IPS-15b (cell line): ENCODE results near the gene POU3F3.
A peak's percentile ranks its signal among the peaks of the same experiment; 100 is the strongest.

Experiments used
- H3K27me3 ChIP-seq: one replicate; pipeline ENCODE4 v1.6.1; 2013; ENCODE audit warnings: low read length; ENCODE audit not compliant: control insufficient read depth, insufficient read depth
- H3K36me3 ChIP-seq: one replicate; pipeline ENCODE4 v1.6.1; 2013; ENCODE audit warnings: low read length; ENCODE audit not compliant: control insufficient read depth, insufficient read depth
- H3K4me1 ChIP-seq: one replicate; pipeline ENCODE4 v1.6.1; 2013; ENCODE audit warnings: mild to moderate bottlenecking, low read length; ENCODE audit not compliant: control insufficient read depth, insufficient read depth
- H3K4me3 ChIP-seq: one replicate; pipeline ENCODE4 v1.5.1; 2013; ENCODE audit warnings: low read depth, low read length
- H3K9ac ChIP-seq: one replicate; pipeline ENCODE4 v1.6.1; 2013; ENCODE audit warnings: low read depth, mild to moderate bottlenecking, low read length
- H3K9me3 ChIP-seq: one replicate; pipeline ENCODE4 v1.6.1; 2013; ENCODE audit warnings: mild to moderate bottlenecking, low read length; ENCODE audit not compliant: control insufficient read depth, insufficient read depth

POU3F3 gene

GRCh38 chr2:104836841-104837240, 17.1 kb upstream of the POU3F3 start:
- Histone ChIP-seq H3K27me3 (peaks cover 22% of the 10 kb centered on the region), H3K4me3 (no peak overlapping the region), H3K36me3 (no peaks in the 10 kb centered on the region), H3K9ac (no peak overlapping the region), H3K4me1 (peaks cover 3% of the 10 kb centered on the region), H3K9me3 (no peaks in the 10 kb centered on the region)

- Histone ChIP-seq H3K9me3 (no peaks in the 10 kb centered on the region), H3K27me3 (peaks cover 51% of the 10 kb centered on the region), H3K9ac (no peak overlapping the region), H3K36me3 (no peaks in the 10 kb centered on the region), H3K4me1 (peaks cover 12% of the 10 kb centered on the region), H3K4me3 (no peak overlapping the region)
Observed at GRCh38 chr2:104840156-104840555, 13.8 kb upstream of the POU3F3 start.

DNA sequence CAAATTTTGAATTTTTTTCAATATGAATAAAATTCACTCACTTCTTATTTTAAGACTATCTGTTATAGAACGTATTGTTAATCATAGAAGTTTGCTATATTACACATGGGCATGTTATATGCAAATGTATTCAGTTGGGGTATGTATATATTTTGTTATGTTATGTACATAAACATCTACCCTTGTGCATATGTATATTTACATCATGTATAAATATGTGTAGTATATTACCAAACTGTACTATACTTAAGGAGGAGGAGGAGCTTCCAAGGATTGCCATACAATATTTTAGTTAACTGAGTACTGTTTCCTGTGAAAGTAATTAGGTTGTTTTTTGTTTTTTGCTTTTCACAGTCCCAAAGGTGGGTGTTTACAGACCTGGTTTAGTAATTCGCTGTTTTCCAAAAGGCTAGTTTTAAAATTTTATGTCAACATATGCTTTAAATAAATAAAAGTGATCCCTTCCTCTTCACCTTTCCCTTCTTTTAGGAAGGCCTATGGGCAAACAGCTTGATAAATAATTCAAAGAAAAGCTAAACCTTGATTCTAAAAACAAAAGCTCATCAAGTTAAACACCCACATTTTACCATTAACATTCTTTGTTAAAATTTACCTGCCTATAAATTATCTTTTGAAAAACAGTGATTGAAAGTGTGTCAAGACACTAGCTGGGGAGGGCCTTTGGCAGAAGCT, 12.9 kb upstream of the POU3F3 start:
- Histone ChIP-seq H3K9me3 (no peaks in the 10 kb centered on the region), H3K27me3 (peaks cover 60% of the 10 kb centered on the region), H3K9ac (no peak overlapping the region), H3K4me3 (no peak overlapping the region), H3K4me1 (peaks cover 9% of the 10 kb centered on the region), H3K36me3 (no peaks in the 10 kb centered on the region)

DNA sequence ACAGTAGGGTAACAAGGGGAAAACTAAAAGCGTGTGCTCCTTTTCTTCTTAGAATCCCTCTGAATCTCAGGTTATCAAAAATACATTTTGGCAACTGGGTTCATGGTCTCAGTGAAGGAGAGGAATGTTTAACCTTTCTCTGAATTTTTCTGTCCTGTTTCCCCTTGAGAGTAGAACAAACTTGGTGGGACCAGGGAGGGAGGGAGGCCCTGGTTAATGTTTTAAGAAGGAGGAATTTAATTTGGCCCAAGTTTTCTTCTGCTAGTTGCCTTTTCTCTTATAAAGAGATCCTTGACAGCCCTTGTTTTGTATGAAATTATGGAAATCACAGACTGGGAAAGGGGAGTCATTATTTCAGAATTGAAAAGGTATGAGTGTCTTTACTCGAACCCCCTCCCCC, 12.2 kb upstream of the POU3F3 start:
- Histone ChIP-seq H3K9me3 (no peaks in the 10 kb centered on the region), H3K4me3 (peak overlapping the region; percentile 58), H3K9ac (no peak overlapping the region), H3K36me3 (no peaks in the 10 kb centered on the region), H3K27me3 (peaks cover 67% of the 10 kb centered on the region), H3K4me1 (peaks cover 10% of the 10 kb centered on the region)

DNA sequence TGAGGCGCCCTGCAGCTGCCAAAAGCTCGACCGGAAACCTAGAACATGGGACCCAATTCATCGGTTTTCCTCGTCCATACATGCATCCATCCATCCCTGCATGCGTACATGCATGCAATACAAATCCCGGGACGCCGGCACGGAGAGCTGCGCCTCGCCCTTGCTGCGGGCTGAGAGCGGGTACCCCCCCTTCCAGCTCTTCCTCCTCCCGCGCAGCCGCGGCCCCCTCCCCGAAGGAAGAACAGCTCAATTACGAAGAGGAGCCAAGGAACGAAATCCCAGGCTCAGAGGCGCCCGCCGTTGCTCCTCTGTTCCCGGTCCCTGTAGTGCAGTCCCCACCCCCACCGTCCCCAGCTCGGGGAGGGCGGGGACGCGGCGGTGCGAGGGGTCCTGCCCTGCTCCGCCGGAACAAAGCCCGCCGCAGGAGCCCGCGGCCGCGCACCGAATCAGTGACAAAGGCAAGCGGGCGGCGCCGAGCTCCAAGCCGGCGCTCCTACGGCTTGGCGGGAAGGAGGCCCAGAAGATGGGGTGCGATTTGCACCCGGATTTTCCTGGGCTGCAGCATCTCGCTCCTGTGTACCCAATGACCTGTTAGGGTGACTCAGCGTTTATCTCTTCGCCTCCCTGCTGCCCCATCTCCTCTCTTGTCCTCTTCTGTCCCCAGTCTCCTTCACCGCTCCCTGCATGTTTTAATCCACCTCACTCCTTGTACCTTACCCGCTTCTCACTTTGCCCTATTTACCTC, 8.9 kb upstream of the POU3F3 start:
- Histone ChIP-seq H3K36me3 (no peaks in the 10 kb centered on the region), H3K9me3 (no peaks in the 10 kb centered on the region), H3K4me3 (peak overlapping the region; percentile 58), H3K27me3 (peaks cover 95% of the 10 kb centered on the region), H3K9ac (no peak overlapping the region), H3K4me1 (peaks cover 15% of the 10 kb centered on the region)

DNA sequence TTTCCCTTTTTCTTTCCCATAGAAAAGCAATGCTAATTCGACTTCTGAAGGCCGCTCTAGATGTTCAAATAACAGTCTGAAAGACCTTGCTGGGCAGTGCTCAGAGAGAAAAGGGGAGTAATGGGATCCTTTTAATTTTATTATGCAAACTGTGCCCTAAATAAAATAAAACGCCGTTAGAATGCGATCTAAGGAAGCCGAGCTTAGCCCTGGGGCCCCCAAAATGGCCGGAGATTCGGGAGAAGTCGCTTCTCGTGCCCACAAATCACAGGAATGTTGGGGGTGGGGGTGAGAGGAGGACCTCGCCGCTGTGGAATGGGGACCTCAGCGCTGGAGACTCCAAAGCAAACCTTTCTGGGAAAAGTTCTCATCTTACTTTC, 8.4 kb upstream of the POU3F3 start:
- Histone ChIP-seq H3K9ac (no peak overlapping the region), H3K4me1 (peaks cover 16% of the 10 kb centered on the region), H3K27me3 (peaks cover 96% of the 10 kb centered on the region), H3K4me3 (peak overlapping the region; percentile 58), H3K9me3 (no peaks in the 10 kb centered on the region), H3K36me3 (no peaks in the 10 kb centered on the region)

- Histone ChIP-seq H3K27me3 (peaks cover 96% of the 10 kb centered on the region), H3K9me3 (no peaks in the 10 kb centered on the region), H3K36me3 (no peaks in the 10 kb centered on the region), H3K4me3 (peak overlapping the region; percentile 58), H3K4me1 (peaks cover 16% of the 10 kb centered on the region), H3K9ac (no peak overlapping the region)
Observed at GRCh38 chr2:104845946-104846785, 7.7 kb upstream of the POU3F3 start.

DNA sequence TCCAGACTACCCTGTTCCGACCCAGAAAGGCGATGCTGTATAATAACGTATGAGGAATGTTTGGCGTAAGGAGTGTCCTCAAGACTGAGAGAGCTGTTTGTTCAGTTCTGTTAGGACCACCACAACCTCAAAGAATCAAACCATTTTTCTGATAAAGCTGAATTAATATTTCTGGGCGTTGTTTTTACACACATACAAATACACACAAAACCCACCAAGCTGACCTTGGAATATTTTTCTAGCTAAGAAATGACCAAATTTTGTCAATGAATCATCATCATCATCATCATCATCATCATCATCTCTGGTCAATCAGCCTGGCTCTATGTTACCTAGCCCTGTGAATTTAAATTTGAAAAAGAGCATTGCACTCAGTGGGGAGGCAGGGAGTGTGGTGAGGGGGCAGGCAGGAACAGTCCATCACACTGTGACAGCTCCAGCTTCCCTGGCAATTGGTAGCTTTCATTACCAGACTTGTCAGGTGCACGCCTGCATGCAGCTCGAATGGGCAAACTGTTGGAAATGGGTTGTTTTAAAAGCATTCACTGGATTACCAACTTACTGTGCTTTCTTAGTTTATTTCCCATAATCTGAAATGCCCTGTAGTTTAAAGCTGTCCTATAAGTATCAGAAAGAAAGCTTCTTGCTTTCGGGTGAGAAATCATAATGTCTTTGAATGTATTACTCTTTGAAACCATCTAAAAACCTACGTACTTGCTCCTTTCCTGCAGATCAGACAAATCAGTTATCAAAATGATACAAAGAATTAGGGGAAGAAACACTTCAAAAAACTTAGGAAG, 6.9 kb upstream of the POU3F3 start:
- no peaks in the 10 kb centered on the region for H3K9me3 ChIP-seq
- H3K4me1 ChIP-seq: peaks cover 19% of the 10 kb centered on the region
- H3K9ac ChIP-seq: no peak overlapping the region
- H3K4me3 ChIP-seq: no peak overlapping the region
- no peaks in the 10 kb centered on the region for H3K36me3 ChIP-seq
- peaks cover 96% of the 10 kb centered on the region for H3K27me3 ChIP-seq

DNA sequence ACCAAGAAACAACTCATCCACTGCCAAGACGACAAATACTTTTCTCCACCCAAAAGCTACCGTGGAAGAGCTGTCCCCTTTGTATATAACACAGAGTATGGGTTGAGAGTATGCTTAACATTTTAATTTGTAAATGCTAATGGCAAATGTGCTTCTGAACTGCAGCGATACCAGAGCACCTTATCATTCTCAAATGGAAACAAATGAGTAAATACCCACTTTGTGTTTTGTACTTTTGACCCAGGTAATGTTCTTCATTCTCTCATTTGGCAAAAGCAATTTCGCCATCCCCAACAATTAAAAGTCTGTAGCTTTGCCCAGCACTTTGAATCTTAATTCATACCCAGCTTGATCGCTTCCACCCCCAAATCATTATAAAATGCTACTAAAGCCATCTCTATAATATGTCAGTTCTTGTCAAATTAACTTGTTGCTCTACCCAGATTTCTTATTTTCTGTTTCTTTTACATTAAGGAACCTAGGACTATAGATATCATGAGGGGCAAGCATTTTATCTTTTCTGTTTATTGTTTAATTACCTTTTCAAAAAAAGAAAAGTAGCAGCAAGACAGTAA, 6.2 kb upstream of the POU3F3 start:
- H3K4me1 ChIP-seq: peaks cover 18% of the 10 kb centered on the region

GRCh38 chr2:104848526-104848925, 5.4 kb upstream of the POU3F3 start:
- no peaks in the 10 kb centered on the region for H3K36me3 ChIP-seq
- no peak overlapping the region for H3K4me3 ChIP-seq
- no peak overlapping the region for H3K9ac ChIP-seq
- H3K4me1 ChIP-seq: peaks cover 18% of the 10 kb centered on the region
- H3K9me3 ChIP-seq: no peaks in the 10 kb centered on the region
- H3K27me3 ChIP-seq: peaks cover 92% of the 10 kb centered on the region

More for the DNA sequence above, 6.2 kb upstream of the POU3F3 start:
- Histone ChIP-seq H3K9me3 (no peaks in the 10 kb centered on the region), H3K4me3 (no peak overlapping the region), H3K27me3 (peaks cover 94% of the 10 kb centered on the region), H3K36me3 (no peaks in the 10 kb centered on the region), H3K9ac (no peak overlapping the region)

DNA sequence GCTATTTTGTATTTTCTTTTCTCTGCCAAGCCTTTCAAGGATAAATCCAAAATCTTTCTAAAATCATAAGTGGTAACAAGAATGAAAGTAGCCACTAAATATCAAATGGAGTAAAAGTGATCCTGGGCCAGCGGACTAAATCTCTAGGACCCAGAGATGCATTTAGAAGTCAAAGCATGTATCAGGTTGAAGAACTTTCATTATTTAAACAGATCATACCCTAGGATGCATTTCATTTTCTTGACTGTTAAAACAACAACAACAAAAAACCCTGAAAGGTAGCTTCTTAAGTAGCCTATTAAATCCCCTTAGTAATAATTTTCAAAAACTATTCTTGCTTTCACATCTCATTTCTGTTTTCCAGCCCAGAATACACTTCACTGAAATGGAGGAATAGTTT, 4.8 kb upstream of the POU3F3 start:
- Histone ChIP-seq H3K27me3 (peaks cover 87% of the 10 kb centered on the region), H3K4me3 (no peak overlapping the region)

More for the DNA sequence above, 4.8 kb upstream of the POU3F3 start:
- Histone ChIP-seq H3K36me3 (no peaks in the 10 kb centered on the region), H3K4me1 (peaks cover 13% of the 10 kb centered on the region), H3K9ac (no peak overlapping the region), H3K9me3 (no peaks in the 10 kb centered on the region)
